Endothelial cell of umbilical vein (primary cell): ENCODE data around the gene ZNF766.

Experiments
- CTCF ChIP-seq, 2 donors: IDR thresholded peaks; 1 replicate in 1 of 2; 2 replicates in 1 of 2; pipeline ENCODE4 v1.5.1; 2011; ENCODE audit warnings: low read length in 2 of 2, mild to moderate bottlenecking in 2 of 2, moderate library complexity in 2 of 2, control low read depth in 1 of 2, inconsistent platforms in 1 of 2, low read depth in 1 of 2; ENCODE audit not compliant: insufficient read depth in 1 of 2; ENCODE audit errors: extremely low read depth in 1 of 2
- EZH2 ChIP-seq: IDR thresholded peaks from 2 replicates; pipeline ENCODE4 v1.6.1; 2012; ENCODE audit warnings: borderline replicate concordance, low read depth, mild to moderate bottlenecking, moderate library complexity, low read length, inconsistent platforms; ENCODE audit not compliant: severe bottlenecking
- MAX ChIP-seq: IDR thresholded peaks from 2 replicates; pipeline ENCODE4 v1.6.1; 2011; ENCODE audit not compliant: insufficient read depth, insufficient read length
- POLR2A ChIP-seq: IDR thresholded peaks from 2 replicates; pipeline ENCODE4 v1.6.1; 2012; ENCODE audit warnings: low read depth, mild to moderate bottlenecking, control low read depth, low read length
- POLR2AphosphoS5 ChIP-seq: IDR thresholded peaks from 2 replicates; pipeline ENCODE4 v1.6.1; 2012; ENCODE audit warnings: low read depth, mild to moderate bottlenecking, control low read depth, low read length, moderate library complexity; ENCODE audit not compliant: insufficient read depth

- TF ChIP-seq CTCF (IDR thresholded peaks at IDR 0.05; ENCODE audit: extremely low read depth in 1 of 2, insufficient read depth in 1 of 2, low read depth in 1 of 2, low read length in 2 of 2): no peak
- TF ChIP-seq EZH2: no peak
- TF ChIP-seq POLR2AphosphoS5: no peak
- no peak for TF ChIP-seq MAX
- no peak for TF ChIP-seq POLR2A
Observed at GRCh38 chr19:52226652-52227051, 42.7 kb upstream of the ZNF766 start.
